ENCODE results near the gene RUNX3.

RUNX3 gene

GRCh38 chr1:24942789-24943188 is 12.7 kb upstream of the RUNX3 start:
- H3K4me1 Mint-ChIP-seq (ENCODE audit: low read depth): peaks cover 43% of the 10 kb centered on the region
- no peaks in the 10 kb centered on the region for H3K36me3 Mint-ChIP-seq
- no peak overlapping the region for H3K27ac Mint-ChIP-seq
- H3K4me3 Mint-ChIP-seq: no peak overlapping the region
- no peaks in the 10 kb centered on the region for H3K27me3 Mint-ChIP-seq
- H3K9me3 Mint-ChIP-seq (ENCODE audit: low read depth): no peaks in the 10 kb centered on the region

- Mint-ChIP-seq H3K27ac (peak overlapping the region; percentile 12), H3K27me3 (no peaks in the 10 kb centered on the region), H3K36me3 (no peaks in the 10 kb centered on the region), H3K4me1 (ENCODE audit: low read depth) (peaks cover 42% of the 10 kb centered on the region), H3K9me3 (ENCODE audit: low read depth) (no peaks in the 10 kb centered on the region), H3K4me3 (no peak overlapping the region)
Observed at GRCh38 chr1:24941564-24941963, 11.5 kb upstream of the RUNX3 start.

GRCh38 chr1:24940231-24940630 is 10.2 kb upstream of the RUNX3 start:
- Mint-ChIP-seq H3K9me3 (ENCODE audit: low read depth) (no peaks in the 10 kb centered on the region), H3K36me3 (no peaks in the 10 kb centered on the region), H3K4me3 (no peak overlapping the region), H3K27me3 (no peaks in the 10 kb centered on the region), H3K27ac (peak overlapping the region; percentile 59), H3K4me1 (ENCODE audit: low read depth) (peaks cover 47% of the 10 kb centered on the region)

GRCh38 chr1:24939675-24940193 is 9.7 kb upstream of the RUNX3 start:
- Mint-ChIP-seq H3K27ac (peak overlapping the region; percentile 59), H3K4me1 (ENCODE audit: low read depth) (peaks cover 43% of the 10 kb centered on the region), H3K36me3 (no peaks in the 10 kb centered on the region)

GRCh38 chr1:24939040-24939674 is 9.1 kb upstream of the RUNX3 start:
- Mint-ChIP-seq H3K4me1 (ENCODE audit: low read depth) (peaks cover 43% of the 10 kb centered on the region), H3K9me3 (ENCODE audit: low read depth) (no peaks in the 10 kb centered on the region), H3K4me3 (peak overlapping the region; percentile 3), H3K27me3 (no peaks in the 10 kb centered on the region), H3K36me3 (no peaks in the 10 kb centered on the region), H3K27ac (peak overlapping the region; percentile 46)

More at GRCh38 chr1:24939675-24940193, 9.7 kb upstream of the RUNX3 start:
- H3K4me3 Mint-ChIP-seq: no peak overlapping the region
- no peaks in the 10 kb centered on the region for H3K9me3 Mint-ChIP-seq (ENCODE audit: low read depth)
- no peaks in the 10 kb centered on the region for H3K27me3 Mint-ChIP-seq

GRCh38 chr1:24938276-24938675 is 8.2 kb upstream of the RUNX3 start:
- Mint-ChIP-seq H3K9me3 (ENCODE audit: low read depth) (no peaks in the 10 kb centered on the region), H3K36me3 (no peaks in the 10 kb centered on the region), H3K4me1 (ENCODE audit: low read depth) (peaks cover 48% of the 10 kb centered on the region), H3K27me3 (no peaks in the 10 kb centered on the region), H3K4me3 (no peak overlapping the region), H3K27ac (peak overlapping the region; percentile 22)

GRCh38 chr1:24936684-24937083 is 6.6 kb upstream of the RUNX3 start:
- Mint-ChIP-seq H3K4me1 (ENCODE audit: low read depth) (peaks cover 50% of the 10 kb centered on the region), H3K27ac (no peak overlapping the region), H3K9me3 (ENCODE audit: low read depth) (no peaks in the 10 kb centered on the region), H3K4me3 (no peak overlapping the region), H3K27me3 (no peaks in the 10 kb centered on the region), H3K36me3 (no peaks in the 10 kb centered on the region)

GRCh38 chr1:24935615-24936484 is 5.8 kb upstream of the RUNX3 start:
- Mint-ChIP-seq H3K9me3 (ENCODE audit: low read depth) (no peaks in the 10 kb centered on the region), H3K4me1 (ENCODE audit: low read depth) (peaks cover 49% of the 10 kb centered on the region), H3K36me3 (no peaks in the 10 kb centered on the region), H3K4me3 (no peak overlapping the region), H3K27ac (peak overlapping the region; percentile 54), H3K27me3 (no peaks in the 10 kb centered on the region)

GRCh38 chr1:24935196-24935526 is 5.1 kb upstream of the RUNX3 start:
- peaks cover 51% of the 10 kb centered on the region for H3K4me1 Mint-ChIP-seq (ENCODE audit: low read depth)
- no peaks in the 10 kb centered on the region for H3K9me3 Mint-ChIP-seq (ENCODE audit: low read depth)
- no peak overlapping the region for H3K4me3 Mint-ChIP-seq
- no peaks in the 10 kb centered on the region for H3K27me3 Mint-ChIP-seq
- H3K36me3 Mint-ChIP-seq: no peaks in the 10 kb centered on the region
- no peak overlapping the region for H3K27ac Mint-ChIP-seq

- Mint-ChIP-seq H3K27ac (peak overlapping the region; percentile 87), H3K4me1 (ENCODE audit: low read depth) (peaks cover 48% of the 10 kb centered on the region), H3K4me3 (no peak overlapping the region), H3K36me3 (no peaks in the 10 kb centered on the region), H3K27me3 (no peaks in the 10 kb centered on the region), H3K9me3 (ENCODE audit: low read depth) (no peaks in the 10 kb centered on the region)
Observed at GRCh38 chr1:24934310-24935195, 4.5 kb upstream of the RUNX3 start.

- H3K4me1 Mint-ChIP-seq (ENCODE audit: low read depth): peaks cover 43% of the 10 kb centered on the region
- H3K27me3 Mint-ChIP-seq: no peaks in the 10 kb centered on the region
- no peaks in the 10 kb centered on the region for H3K36me3 Mint-ChIP-seq
- H3K4me3 Mint-ChIP-seq: no peak overlapping the region
- H3K9me3 Mint-ChIP-seq (ENCODE audit: low read depth): no peaks in the 10 kb centered on the region
- H3K27ac Mint-ChIP-seq: peak overlapping the region; percentile 28
Observed at GRCh38 chr1:24933468-24933867, 3.4 kb upstream of the RUNX3 start.

- Mint-ChIP-seq H3K27ac (peak overlapping the region; percentile 28), H3K4me1 (ENCODE audit: low read depth) (peaks cover 44% of the 10 kb centered on the region), H3K9me3 (ENCODE audit: low read depth) (no peaks in the 10 kb centered on the region), H3K27me3 (no peaks in the 10 kb centered on the region), H3K4me3 (peak overlapping the region; percentile 61), H3K36me3 (peaks cover 2% of the 10 kb centered on the region)
Observed at GRCh38 chr1:24932725-24933294, 2.7 kb upstream of the RUNX3 start.

- Mint-ChIP-seq H3K4me1 (ENCODE audit: low read depth) (peaks cover 44% of the 10 kb centered on the region), H3K9me3 (ENCODE audit: low read depth) (no peaks in the 10 kb centered on the region), H3K27me3 (no peaks in the 10 kb centered on the region), H3K4me3 (peak overlapping the region; percentile 61), H3K27ac (peak overlapping the region; percentile 28), H3K36me3 (peaks cover 3% of the 10 kb centered on the region)
Observed at GRCh38 chr1:24932284-24932683, 2.2 kb upstream of the RUNX3 start.

GRCh38 chr1:24931468-24932231 is 1.6 kb upstream of the RUNX3 start:
- peak overlapping the region; percentile 61 for H3K27ac Mint-ChIP-seq
- no peaks in the 10 kb centered on the region for H3K27me3 Mint-ChIP-seq
- H3K4me1 Mint-ChIP-seq (ENCODE audit: low read depth): peaks cover 42% of the 10 kb centered on the region
- peaks cover 3% of the 10 kb centered on the region for H3K36me3 Mint-ChIP-seq
- H3K4me3 Mint-ChIP-seq: peak overlapping the region; percentile 20
- H3K9me3 Mint-ChIP-seq (ENCODE audit: low read depth): no peaks in the 10 kb centered on the region
